ENCODE measurements around the gene PLD3. TPM values are rescaled to one million over a fixed set of nuclear protein-coding genes. Genes with fewer than 3 reads are reported as not detected.

PLD3 gene
- total and polyA plus RNA-seq, 12 donors = 116 to 238 (median 169) TPM

- WGBS, 2 donors = 89 to 92% methylated on average over 2 of the region's 2 CpGs
- Histone ChIP-seq H3K4me1 (peaks cover 0 to 17% (median 7%) of the 10 kb centered on the region in 9 donors), H3K36me3 (peaks cover 0 to 83% (median 29%) of the 10 kb centered on the region in 9 donors), H3K27ac (no peak overlapping the region), H3K4me3 (no peak overlapping the region), H3K9me3 (no peaks in the 10 kb centered on the region), H3K27me3 (no peaks in the 10 kb centered on the region)
- DNase-seq = no peak
- ATAC-seq = no peak
- no peak for TF ChIP-seq CTCF (IDR thresholded peaks at IDR 0.05)
- intact Hi-C loops (cut with DNase I) = no loop called here
Observed at GRCh38 chr19:40336601-40336900, 11.9 kb upstream of the PLD3 start.

- Histone ChIP-seq H3K27me3 (no peaks in the 10 kb centered on the region), H3K4me1 (peaks cover 0 to 21% (median 8%) of the 10 kb centered on the region in 9 donors), H3K36me3 (peaks cover 0 to 81% (median 24%) of the 10 kb centered on the region in 9 donors), H3K9me3 (no peaks in the 10 kb centered on the region), H3K4me3 (no peak overlapping the region), H3K27ac (no peak overlapping the region)
- no peak for TF ChIP-seq CTCF (IDR thresholded peaks at IDR 0.05)
- DNase-seq (no peak), ATAC-seq (no peak)
- intact Hi-C loops (cut with DNase I) = no loop called here
- 69 to 91% methylated on average over 2 of the region's 2 CpGs for WGBS, 2 donors
Observed at GRCh38 chr19:40337107-40337506, 11.4 kb upstream of the PLD3 start.

- H3K36me3 ChIP-seq = peaks cover 0 to 76% (median 20%) of the 10 kb centered on the region in 9 donors
- intact Hi-C loops (cut with DNase I) = no loop called here
- TF ChIP-seq CTCF (IDR thresholded peaks at IDR 0.05) = no peak
- no peak for ATAC-seq
- no peak for DNase-seq
- 89% methylated on average over 5 of the region's 5 CpGs for WGBS, 2 donors
- H3K4me1 ChIP-seq = peaks cover 0 to 26% (median 8%) of the 10 kb centered on the region in 9 donors
- no peaks in the 10 kb centered on the region for H3K27me3 ChIP-seq
- H3K4me3 ChIP-seq = no peak overlapping the region
- H3K9me3 ChIP-seq = no peaks in the 10 kb centered on the region
- H3K27ac ChIP-seq = peak overlapping the region in 1 of 10 donors; percentile 10
Observed at GRCh38 chr19:40337594-40337993, 10.9 kb upstream of the PLD3 start.

GRCh38 chr19:40339018-40339728 is 9.3 kb upstream of the PLD3 start:
- H3K27ac ChIP-seq = peak overlapping the region in 2 of 10 donors; percentile 81 to 85
- DNase-seq (no peak), ATAC-seq (no peak)
- peaks cover 0 to 65% (median 4%) of the 10 kb centered on the region in 9 donors for H3K36me3 ChIP-seq
- H3K27me3 ChIP-seq = no peaks in the 10 kb centered on the region
- no peaks in the 10 kb centered on the region for H3K9me3 ChIP-seq
- WGBS, 2 donors = 89 to 92% methylated on average over 4 of the region's 4 CpGs
- no peak for TF ChIP-seq CTCF (IDR thresholded peaks at IDR 0.05)
- no peak overlapping the region for H3K4me3 ChIP-seq
- intact Hi-C loops (cut with DNase I) = no loop called here
- H3K4me1 ChIP-seq = peaks cover 0 to 35% (median 15%) of the 10 kb centered on the region in 9 donors
